Activated effector memory CD4-positive, alpha-beta T cell treated with anti-CD3 and anti-CD28 coated beads, Interleukin-2, amount 50 U/mL, for 16 hours (primary cell): Measurements from ENCODE around the gene PDE6B.
"Not testable (repeated sequence)": the region's sequence is repeated elsewhere in the genome, so short reads cannot be mapped to it uniquely, and the experiment has no call there.

Source experiments
- DNase-seq: peaks from one replicate; pipeline ENCODE4 v3.0.0-alpha.2; 2020

Gene PDE6B

GRCh38 chr4:658681-659667 is 33.6 kb downstream of the PDE6B start:
- no peak for DNase-seq

DNA sequence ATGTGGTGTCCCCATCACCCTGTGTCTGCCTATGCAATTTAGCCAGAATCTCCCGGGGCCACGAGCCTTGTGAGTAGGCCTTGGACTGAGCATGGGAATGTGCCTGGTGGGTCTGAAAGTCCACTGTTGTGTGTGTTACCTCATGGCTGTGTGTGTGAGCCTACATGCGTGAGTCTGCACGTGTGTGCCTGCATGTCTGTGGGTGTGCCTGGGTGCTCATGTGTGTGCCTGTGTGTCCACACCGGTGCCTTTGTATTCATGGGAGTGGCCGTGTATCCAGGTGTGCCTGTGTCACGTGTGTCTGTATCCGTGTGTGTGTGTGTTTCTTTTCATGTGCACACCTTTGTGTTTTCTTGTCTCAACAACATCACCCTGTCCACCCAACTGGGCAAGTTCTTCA is 34.5 kb downstream of the PDE6B start:
- no peak for DNase-seq

DNA sequence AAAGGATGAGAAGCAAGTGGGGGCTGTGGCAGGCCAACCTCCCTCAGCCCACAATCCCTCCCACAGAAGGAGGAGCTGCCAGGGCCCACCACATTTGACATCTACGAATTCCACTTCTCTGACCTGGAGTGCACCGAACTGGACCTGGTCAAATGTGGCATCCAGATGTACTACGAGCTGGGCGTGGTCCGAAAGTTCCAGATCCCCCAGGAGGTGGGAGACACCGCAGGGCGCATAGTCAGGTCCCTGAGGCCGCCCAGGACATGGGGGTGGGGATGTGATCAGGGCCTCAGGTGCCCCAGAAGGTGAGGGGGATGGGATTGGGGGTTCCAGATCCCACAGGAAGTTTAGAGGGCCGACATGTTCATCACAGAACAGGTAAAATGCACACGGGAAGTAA is 35.0 kb downstream of the PDE6B start:
- DNase-seq = no peak

- DNase-seq = no peak
Observed at GRCh38 chr4:661231-661630, 35.9 kb downstream of the PDE6B start.

DNA sequence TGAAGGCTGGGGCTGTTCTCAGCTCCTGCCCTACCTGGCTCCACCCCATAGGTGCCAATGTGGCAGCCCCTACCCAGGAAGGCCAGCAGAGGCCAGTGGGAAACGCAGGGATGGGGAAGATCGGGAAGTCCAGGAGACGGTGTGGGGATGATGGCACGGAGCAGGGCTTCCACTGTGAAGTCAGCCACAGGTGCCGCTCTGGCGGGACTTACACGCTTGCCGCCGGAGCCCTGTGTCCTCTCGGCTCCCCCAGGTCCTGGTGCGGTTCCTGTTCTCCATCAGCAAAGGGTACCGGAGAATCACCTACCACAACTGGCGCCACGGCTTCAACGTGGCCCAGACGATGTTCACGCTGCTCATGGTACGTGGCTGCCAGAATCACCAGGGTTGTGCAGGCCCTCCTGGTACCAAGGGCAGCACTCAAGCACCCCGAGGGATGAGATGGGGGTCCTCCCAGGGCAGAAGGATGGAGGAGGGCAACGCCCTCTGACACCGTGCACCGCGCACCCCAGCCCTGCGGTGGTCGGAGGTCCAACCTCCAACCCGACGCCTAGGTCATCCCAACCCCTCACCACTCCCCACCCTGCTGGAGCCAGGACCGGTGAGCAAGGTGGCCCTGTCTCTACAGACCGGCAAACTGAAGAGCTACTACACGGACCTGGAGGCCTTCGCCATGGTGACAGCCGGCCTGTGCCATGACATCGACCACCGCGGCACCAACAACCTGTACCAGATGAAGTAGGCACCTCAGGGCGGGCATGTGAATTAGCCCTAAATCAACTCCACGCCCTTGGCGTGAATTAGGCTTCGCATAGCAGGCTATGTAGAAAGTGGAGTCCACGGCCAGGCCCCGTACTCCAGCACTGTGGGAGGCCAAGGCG is 36.7 kb downstream of the PDE6B start:
- peak; percentile 51 for DNase-seq

- no peak for DNase-seq
Observed at GRCh38 chr4:663046-663437, 37.7 kb downstream of the PDE6B start.

DNA sequence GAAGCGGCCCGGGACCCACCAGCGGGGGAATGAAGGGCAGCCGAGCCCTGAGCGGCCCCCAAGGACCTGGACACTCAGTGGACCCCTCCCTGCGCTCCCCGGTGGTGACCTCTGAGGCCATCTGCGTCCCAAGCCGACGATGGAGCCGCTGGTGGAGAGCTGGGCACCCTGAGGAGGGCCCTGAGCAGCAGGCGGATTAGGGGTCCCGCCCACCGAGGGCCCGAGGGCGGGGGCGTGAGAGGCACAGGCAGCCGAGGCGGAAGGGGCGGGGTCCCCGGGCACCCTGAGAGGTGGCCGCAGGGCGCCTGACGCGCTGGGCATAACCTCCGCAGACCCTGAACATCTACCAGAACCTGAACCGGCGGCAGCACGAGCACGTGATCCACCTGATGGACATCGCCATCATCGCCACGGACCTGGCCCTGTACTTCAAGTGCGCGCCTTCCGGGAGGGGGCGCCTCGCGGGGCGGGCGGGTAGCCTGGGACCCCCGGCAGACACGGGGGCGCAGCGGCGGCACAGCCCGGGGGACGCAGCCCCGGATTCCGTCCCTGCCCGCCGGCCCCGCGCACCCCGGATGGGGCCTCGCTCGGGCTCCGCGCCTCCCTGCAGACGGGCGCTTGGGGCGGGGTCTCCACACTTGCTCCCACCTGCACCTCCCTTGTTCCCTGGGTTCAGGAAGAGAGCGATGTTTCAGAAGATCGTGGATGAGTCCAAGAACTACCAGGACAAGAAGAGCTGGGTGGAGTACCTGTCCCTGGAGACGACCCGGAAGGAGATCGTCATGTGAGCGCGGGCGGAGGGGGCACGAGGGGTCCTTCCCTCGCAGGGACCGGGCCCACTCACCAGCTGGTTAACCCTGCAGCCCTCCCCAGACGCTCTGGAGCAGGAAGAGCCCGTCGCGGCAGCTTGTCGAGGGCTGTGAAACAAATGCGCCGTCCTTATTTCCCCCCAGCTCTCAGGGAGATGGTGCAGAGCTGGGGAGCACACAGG is 38.4 kb downstream of the PDE6B start:
- DNase-seq = peak; percentile 90

- DNase-seq = no peak
Observed at GRCh38 chr4:664713-665231, 39.4 kb downstream of the PDE6B start.

- DNase-seq = no peak
Observed at GRCh38 chr4:665381-665750, 40.0 kb downstream of the PDE6B start.

GRCh38 chr4:665751-666435 is 40.5 kb downstream of the PDE6B start:
- no peak for DNase-seq

DNA sequence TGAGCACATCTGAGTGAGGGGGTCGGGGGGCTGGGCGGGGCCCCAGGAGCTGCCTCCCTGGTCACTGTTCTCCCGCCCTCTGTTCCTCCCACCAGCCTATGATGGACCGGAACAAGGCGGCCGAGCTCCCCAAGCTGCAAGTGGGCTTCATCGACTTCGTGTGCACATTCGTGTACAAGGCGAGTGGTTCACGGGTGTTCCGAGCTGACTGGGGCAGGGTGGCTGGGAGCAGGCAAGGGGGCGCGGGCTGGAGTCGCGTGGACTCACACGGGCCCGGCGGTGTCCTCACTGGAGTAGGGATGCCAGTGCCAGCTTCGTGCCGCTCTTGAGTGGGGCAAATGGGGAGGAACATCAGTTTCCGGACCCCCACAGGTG is 41.0 kb downstream of the PDE6B start:
- DNase-seq = no peak

DNA sequence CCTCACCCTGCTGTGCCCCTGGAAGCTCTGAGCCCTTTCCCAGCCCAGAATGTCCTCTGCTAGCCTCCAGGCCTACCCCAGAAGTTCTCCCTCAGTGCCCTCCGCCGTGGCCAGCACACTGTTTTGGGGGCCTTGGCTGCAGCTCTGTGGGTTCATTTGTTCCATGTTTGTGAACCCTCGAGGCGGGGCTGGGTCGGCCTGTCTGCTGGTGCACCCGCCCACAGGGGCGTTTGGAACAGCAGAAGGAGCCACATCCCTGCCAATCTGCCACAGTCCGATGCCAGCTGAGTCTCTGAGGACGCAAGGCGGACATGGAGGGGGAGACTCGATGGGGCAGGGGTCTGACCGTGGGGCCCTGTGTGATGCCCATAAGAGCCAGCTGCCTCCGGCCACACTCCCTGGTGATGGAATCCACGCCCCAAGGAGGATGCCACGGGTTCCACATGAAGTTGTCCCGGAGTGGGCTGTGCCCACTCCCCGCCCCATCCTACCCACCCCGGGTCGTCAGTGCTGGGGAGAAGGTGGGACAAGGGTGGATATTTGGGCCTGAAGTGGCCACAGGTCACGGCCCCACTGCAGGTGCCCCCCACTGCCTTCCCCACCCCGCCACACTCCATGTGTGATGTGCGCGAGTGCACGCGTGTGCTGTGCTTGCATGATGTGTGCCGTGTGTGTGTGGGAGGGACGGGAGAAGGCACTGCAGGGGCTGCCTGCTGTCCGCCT is 41.6 kb downstream of the PDE6B start:
- DNase-seq = no peak

DNA sequence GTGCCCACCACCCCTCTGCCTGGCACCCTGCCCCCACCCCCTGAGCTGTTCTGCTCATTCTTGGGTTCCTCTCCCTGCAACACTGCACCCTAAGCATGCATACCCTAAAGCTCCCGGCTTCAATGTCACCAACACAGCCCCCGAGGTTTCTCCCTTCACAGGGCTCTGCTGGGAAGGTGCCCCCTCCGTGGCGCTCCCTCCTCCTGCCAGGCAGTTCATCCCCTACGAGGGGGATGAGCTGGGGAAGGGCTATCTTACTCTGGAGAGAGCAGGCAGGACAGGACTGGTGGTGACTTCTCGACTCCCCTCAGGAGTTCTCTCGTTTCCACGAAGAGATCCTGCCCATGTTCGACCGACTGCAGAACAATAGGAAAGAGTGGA is 42.2 kb downstream of the PDE6B start:
- no peak for DNase-seq

DNA sequence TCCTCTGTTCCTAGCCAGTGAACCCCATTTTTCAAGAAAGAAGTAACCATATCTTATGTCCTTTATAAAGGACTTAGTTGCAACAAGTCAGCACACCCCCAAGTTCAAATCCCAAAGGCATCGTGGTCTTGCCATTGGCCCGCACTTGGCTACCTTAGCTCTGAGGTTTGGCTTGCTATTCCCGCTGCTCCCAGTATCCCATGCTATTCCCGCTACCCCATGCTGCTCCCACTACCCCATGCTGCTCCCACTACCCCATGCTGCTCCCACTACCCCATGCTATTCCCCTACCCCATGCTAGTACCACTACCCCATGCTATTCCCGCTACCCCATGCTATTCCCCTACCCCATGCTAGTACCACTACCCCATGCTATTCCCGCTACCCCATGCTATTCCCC is 42.8 kb downstream of the PDE6B start:
- not testable (repeated sequence) for DNase-seq

GRCh38 chr4:669806-670559 is 44.6 kb downstream of the PDE6B start:
- not testable (repeated sequence) for DNase-seq

GRCh38 chr4:671769-672168 is 46.4 kb downstream of the PDE6B start:
- no peak for DNase-seq

- no peak for DNase-seq
Observed at GRCh38 chr4:673349-674091, 48.1 kb downstream of the PDE6B start.

GRCh38 chr4:674172-675035 is 49.0 kb downstream of the PDE6B start, which contains the start of the genes ATP5ME and MYL5:
Gene ATP5ME, minus strand, starts transcription at chr4:674276. Its CDS starts 29 bp downstream, at chr4:674247.
Gene MYL5, plus strand, starts transcription at chr4:674542. Its CDS starts 3,485 bp downstream, at chr4:678027.
- peak; percentile 99 for DNase-seq
